GM21717 (cell line): ENCODE results near the gene CTNS.

Experiments used
- ATAC-seq: cut with Tn5 transposase; IDR thresholded peaks from one replicate; pipeline ENCODE4 v1.9.1; 2021; ENCODE audit warnings: mild to moderate bottlenecking, moderate library complexity; ENCODE audit not compliant: unreplicated experiment

CTNS gene

GRCh38 chr17:3708366-3708765 lies 71.8 kb downstream of the CTNS start:
- ATAC-seq, result no peak

- peak; percentile 91 for ATAC-seq
Observed at GRCh38 chr17:3710951-3711383, 74.4 kb downstream of the CTNS start.
